Retinal pigment epithelial cell (primary cell): ENCODE data around the gene SLC28A1.
"Not testable (repeated sequence)": the region's sequence is repeated elsewhere in the genome, so short reads cannot be mapped to it uniquely, and the experiment has no call there.

Source experiments
- DNase-seq: peaks from one replicate; pipeline ENCODE4 v3.0.0-alpha.2; 2010; ENCODE audit warnings: low read depth
- H3K4me3 ChIP-seq: 2 replicates; pipeline ENCODE4 v1.5.1; 2011; ENCODE audit warnings: mild to moderate bottlenecking, low read length, control low read depth, moderate library complexity
- TF ChIP-seq, protein P1 (sequence below): conservative IDR thresholded peaks from 2 replicates; pipeline ENCODE4 v1.5.1; 2011; ENCODE audit warnings: low read depth, low read length, control low read depth, inconsistent platforms

Gene SLC28A1

DNA sequence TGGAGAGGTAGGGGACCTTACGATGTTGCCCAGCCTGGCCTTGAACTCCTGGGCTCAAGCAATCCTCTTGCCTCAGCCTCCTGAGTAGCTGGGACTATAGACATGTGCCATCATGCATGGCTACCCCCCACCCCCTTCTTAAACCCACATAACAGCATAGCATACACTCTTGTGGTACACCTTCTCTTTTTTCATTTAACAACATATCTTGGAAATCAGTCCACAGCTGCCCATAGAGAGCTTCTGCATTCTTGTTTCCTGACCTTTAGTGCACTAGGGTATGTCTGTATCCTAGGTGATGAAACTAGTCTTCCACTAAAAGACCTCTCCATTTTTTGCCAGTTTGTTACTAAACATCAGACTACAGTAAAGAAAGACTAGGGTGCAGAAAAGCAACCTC is 33.0 kb downstream of the SLC28A1 start:
- DNase-seq = no peak
- no peak overlapping the region for H3K4me3 ChIP-seq
- TF ChIP-seq, protein P1, sequence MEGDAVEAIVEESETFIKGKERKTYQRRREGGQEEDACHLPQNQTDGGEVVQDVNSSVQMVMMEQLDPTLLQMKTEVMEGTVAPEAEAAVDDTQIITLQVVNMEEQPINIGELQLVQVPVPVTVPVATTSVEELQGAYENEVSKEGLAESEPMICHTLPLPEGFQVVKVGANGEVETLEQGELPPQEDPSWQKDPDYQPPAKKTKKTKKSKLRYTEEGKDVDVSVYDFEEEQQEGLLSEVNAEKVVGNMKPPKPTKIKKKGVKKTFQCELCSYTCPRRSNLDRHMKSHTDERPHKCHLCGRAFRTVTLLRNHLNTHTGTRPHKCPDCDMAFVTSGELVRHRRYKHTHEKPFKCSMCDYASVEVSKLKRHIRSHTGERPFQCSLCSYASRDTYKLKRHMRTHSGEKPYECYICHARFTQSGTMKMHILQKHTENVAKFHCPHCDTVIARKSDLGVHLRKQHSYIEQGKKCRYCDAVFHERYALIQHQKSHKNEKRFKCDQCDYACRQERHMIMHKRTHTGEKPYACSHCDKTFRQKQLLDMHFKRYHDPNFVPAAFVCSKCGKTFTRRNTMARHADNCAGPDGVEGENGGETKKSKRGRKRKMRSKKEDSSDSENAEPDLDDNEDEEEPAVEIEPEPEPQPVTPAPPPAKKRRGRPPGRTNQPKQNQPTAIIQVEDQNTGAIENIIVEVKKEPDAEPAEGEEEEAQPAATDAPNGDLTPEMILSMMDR = no peak

DNA sequence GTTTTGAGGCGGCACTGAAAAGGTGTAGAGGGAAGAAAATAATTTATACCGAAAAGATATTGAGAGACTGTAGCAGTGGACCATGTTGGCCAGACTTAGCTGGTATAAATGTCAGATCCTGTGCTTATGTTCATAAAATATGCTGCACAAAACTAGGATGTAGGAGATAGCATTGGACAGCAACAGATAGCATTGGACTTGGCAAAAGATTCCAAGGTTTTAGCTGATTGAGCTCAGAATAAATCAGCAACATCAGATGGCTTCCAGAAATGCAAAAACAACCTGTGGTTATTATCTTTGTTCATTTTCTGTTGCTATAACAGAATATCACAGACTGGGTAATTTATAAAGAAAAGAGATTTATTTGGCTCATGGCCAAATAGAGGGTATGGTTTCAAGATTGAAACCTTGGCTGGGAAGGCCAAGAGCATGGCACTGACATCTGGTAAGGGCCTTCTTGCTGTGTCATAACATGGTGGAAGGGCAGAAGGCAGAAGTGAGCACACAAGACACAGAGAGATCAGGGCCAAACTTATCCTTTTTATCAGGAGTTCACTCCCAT is 34.7 kb downstream of the SLC28A1 start:
- TF ChIP-seq, protein P1 = no peak
- no peak overlapping the region for H3K4me3 ChIP-seq
- DNase-seq = no peak

DNA sequence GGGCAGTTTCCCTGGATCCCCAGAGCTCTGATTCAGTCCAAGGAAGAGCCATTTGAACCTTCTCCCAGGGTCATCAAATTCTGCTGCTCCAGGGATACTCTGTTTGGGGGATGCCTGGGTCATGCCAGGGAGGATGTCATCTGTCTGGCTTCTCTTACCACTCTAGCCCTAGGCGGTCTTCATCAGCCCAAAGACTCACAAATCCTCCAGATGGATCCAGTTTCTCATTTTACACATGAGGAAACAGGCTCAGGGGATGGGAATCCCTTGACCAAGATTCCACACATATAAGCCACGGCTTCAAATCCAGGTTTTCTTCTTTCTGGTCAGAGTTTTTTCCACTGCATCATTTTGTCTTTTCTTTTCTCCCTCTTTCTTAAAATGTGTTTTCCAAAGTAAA is 36.7 kb downstream of the SLC28A1 start:
- TF ChIP-seq, protein P1 = no peak
- H3K4me3 ChIP-seq = no peak overlapping the region
- DNase-seq = no peak

DNA sequence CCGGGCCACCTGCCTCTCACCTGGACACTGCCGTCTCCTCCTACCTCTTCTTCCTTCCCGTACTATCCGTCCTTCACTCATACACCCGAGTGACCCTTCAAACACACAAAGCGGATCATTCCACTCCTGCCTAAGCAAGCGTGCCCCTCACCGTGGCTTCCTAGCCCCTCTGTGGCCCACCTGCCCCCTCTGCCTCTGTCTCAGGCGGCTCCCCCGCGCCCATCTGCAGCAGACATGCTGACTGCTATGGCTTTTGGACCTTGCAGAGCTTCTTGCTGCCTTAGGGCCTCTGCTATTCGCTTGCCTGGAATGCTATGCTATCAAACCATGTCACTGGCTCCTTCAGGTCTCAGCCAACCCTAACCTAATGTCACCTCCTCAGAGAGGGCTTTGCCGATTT is 38.1 kb downstream of the SLC28A1 start:
- TF ChIP-seq, protein P1 = no peak
- no peak for DNase-seq
- H3K4me3 ChIP-seq = no peak overlapping the region

DNA sequence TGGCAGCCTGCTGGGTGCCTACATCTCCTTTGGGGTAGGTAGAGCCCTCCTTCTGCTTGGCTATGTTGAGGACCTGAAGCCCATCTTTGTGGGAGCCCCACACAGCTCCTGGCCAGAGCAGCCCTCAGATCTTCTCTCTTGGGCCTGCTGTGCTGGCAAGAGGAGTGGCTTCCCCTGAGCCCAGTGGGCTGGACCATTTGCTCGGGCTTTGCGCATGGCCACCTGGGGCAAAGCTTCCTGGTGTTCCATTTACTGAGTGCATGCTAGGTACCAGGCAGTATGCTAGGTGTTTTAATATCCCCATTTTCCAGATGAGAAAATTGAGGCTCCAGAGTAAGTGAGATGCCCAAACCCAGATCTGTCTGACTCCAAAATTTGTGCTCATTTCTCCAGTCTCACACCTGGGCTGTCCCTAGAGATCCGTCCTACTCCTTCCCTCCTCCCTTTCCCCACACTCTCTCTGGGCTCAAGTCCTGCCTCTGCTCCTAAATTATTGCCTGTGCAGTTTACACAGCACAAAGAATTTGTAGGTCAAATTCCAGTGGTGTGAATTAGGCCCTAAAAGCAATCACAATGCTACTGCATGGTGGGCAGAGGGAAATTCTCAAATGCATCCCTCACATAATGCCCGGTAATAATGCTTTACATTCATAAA is 39.7 kb downstream of the SLC28A1 start:
- DNase-seq = no peak
- H3K4me3 ChIP-seq = no peak overlapping the region
- TF ChIP-seq, protein P1 = no peak

DNA sequence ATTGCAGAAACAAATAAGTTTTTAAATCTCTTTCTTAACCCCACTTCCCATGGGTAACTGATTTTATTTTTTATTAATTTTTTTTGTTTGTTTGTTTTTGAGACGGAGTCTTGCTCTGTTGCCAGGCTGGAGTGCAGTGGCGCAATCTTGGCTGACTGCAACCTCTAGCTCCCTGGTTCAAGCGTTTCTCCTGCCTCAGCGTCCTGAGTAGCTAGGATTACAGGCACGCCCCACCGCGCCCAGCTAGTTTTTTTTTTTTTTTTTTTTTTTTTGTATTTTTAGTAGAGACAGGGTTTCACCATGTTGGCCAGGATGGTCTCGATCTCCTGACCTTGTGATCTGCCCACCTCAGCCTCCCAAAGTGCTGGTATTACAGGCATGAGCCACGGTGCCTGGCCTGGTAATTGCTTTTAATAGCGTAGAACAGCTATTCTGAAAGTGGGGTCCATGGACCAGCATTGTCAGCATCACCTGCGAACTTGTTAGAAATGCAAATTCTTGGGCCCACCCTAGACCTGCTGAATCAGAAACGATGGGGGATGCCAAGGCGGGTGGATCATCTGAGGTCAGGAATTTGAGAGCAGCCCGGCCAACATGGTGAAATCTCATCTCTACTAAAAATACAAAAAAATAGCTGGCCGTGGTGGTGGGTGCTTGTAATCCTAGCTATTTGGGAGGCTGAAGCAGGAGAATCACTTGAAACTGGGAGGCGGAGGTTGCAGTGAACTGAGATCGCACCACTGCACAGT is 40.5 kb downstream of the SLC28A1 start:
- not testable (repeated sequence) for H3K4me3 ChIP-seq, DNase-seq

DNA sequence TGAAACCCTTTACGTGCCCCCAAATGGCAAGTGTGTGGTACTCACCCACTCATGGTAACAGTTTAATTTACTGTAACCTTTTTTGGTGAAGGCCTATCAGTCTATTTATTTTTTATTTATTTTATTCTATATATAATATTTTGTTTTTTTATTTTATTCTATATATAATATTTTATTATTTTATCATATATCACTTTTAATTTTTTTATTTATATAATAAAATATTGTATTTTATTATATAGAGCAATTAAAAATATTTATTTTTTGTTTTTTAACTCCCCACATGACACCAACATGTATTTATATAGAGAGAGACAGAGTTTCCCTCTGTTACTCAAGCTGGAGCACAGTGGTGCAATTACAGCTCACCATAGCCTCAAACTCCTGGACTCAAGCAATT is 41.4 kb downstream of the SLC28A1 start:
- DNase-seq = no peak

More for the DNA sequence above, 41.4 kb downstream of the SLC28A1 start:
- no peak overlapping the region for H3K4me3 ChIP-seq
- TF ChIP-seq, protein P1 = no peak
